Measurements from ENCODE around the gene SEMA4D.

Gene SEMA4D

DNA sequence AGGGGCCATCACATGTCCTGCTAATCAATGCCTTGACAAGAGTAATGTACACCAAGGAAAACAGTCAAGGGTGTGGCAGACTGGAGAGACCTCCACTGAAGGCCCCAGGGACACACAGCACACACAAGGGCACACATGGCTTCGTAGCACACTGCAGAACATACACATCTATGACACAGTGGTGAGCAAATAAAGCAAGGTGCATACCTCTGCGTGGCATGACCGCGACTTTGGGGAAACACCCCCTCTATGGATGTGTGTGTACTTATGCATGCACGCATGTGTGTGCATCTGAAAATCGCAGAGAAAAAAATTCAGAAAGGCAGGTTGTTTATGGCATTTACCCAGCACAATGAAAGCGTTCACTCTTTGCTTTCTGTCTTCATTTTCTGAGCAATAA is 20.5 kb downstream of the SEMA4D start:
- no peak overlapping the region for H3K4me2 ChIP-seq (ENCODE audit: insufficient read depth, low read length, poor library complexity, severe bottlenecking)
- H2AFZ ChIP-seq (ENCODE audit: low read length): no peak overlapping the region
- H3K4me1 ChIP-seq (ENCODE audit: control insufficient read depth in 2 of 2, insufficient read depth in 1 of 2, low read depth in 1 of 2, low read length in 2 of 2): peaks cover 0 to 15% of the 10 kb centered on the region in 2 donors
- no peak overlapping the region for H2BK5ac ChIP-seq (ENCODE audit: low read length)
- H3K79me1 ChIP-seq (ENCODE audit: low read depth, low read length): peaks cover 9% of the 10 kb centered on the region
- H3K27ac ChIP-seq (replicated peaks; ENCODE audit: low read length): no peak overlapping the region
- no peaks in the 10 kb centered on the region for H3K9me3 ChIP-seq (replicated peaks in 1 of 2; ENCODE audit: control insufficient read depth in 2 of 2, insufficient read depth in 1 of 2, low read depth in 1 of 2, low read length in 2 of 2)
- no peak overlapping the region for H2BK120ac ChIP-seq (ENCODE audit: low read depth, low read length)
- no peaks in the 10 kb centered on the region for H3K27me3 ChIP-seq (ENCODE audit: control insufficient read depth in 3 of 3, insufficient read depth in 3 of 3, low read depth in 1 of 3, low read length in 3 of 3)
- no peak overlapping the region for H4K8ac ChIP-seq (ENCODE audit: low read depth, low read length)
- WGBS, 2 donors (ENCODE audit: extremely low coverage in 2 of 2, insufficient read length in 2 of 2, insufficient replicate concordance in 1 of 2): no CpG with 5 or more reads among the region's 7 CpGs
- no peak overlapping the region for H4K91ac ChIP-seq (ENCODE audit: low read depth, low read length, poor library complexity)
- H3K14ac ChIP-seq (ENCODE audit: low read length): no peak overlapping the region
- H2BK15ac ChIP-seq (ENCODE audit: low read length): no peak overlapping the region
- no peak overlapping the region for H2BK12ac ChIP-seq (ENCODE audit: low read length)
- no peak for DNase-seq (ENCODE audit: low spot score)
- no peak overlapping the region for H3K4ac ChIP-seq (ENCODE audit: low read length)
- no peak overlapping the region for H3K18ac ChIP-seq (ENCODE audit: low read length)
- no peak overlapping the region for H3K23ac ChIP-seq (ENCODE audit: low read depth, low read length, poor library complexity)
- no peak overlapping the region for H2AK5ac ChIP-seq (ENCODE audit: low read depth, low read length)
- H3K36me3 ChIP-seq (replicated peaks in 1 of 2; ENCODE audit: control insufficient read depth in 2 of 2, insufficient read depth in 2 of 2, low read length in 2 of 2): no peaks in the 10 kb centered on the region
- H3K4me3 ChIP-seq (ENCODE audit: low read length in 2 of 2): no peak overlapping the region
- H3K9ac ChIP-seq (ENCODE audit: low read depth, low read length, poor library complexity): no peak overlapping the region

DNA sequence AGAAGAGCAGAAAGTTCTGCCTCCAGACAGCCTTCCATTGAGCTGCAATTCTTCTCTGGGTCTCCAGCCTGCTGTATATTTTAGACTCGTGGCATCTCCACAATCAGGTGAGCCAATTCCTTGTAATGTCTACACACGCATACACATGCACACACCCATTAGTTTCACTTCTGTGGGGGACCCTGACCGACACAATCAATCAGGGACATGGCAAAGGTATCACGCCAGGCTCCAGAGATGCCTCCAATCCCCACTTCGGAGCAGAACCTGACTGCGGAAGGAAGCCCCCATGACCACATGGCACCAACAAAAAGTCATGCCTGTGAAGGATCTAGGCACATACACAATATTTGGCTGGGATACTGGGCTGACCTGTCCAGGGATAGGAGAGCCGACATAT is 21.4 kb downstream of the SEMA4D start:
- H2BK5ac ChIP-seq (ENCODE audit: low read length): no peak overlapping the region
- H4K91ac ChIP-seq (ENCODE audit: low read depth, low read length, poor library complexity): no peak overlapping the region
- no peak overlapping the region for H3K18ac ChIP-seq (ENCODE audit: low read length)
- H2AK5ac ChIP-seq (ENCODE audit: low read depth, low read length): no peak overlapping the region
- no peak overlapping the region for H3K9ac ChIP-seq (ENCODE audit: low read depth, low read length, poor library complexity)
- no peak overlapping the region for H2BK120ac ChIP-seq (ENCODE audit: low read depth, low read length)
- H3K27me3 ChIP-seq (ENCODE audit: control insufficient read depth in 3 of 3, insufficient read depth in 3 of 3, low read depth in 1 of 3, low read length in 3 of 3): no peaks in the 10 kb centered on the region
- H3K36me3 ChIP-seq (replicated peaks in 1 of 2; ENCODE audit: control insufficient read depth in 2 of 2, insufficient read depth in 2 of 2, low read length in 2 of 2): no peaks in the 10 kb centered on the region
- H3K79me1 ChIP-seq (ENCODE audit: low read depth, low read length): peaks cover 9% of the 10 kb centered on the region
- H2BK12ac ChIP-seq (ENCODE audit: low read length): no peak overlapping the region
- no peak overlapping the region for H3K4ac ChIP-seq (ENCODE audit: low read length)
- no peak overlapping the region for H3K23ac ChIP-seq (ENCODE audit: low read depth, low read length, poor library complexity)
- no peak overlapping the region for H3K14ac ChIP-seq (ENCODE audit: low read length)
- no peak for DNase-seq (ENCODE audit: low spot score)
- H2AFZ ChIP-seq (ENCODE audit: low read length): no peak overlapping the region
- H3K4me3 ChIP-seq (ENCODE audit: low read length in 2 of 2): no peak overlapping the region
- no peak overlapping the region for H3K4me2 ChIP-seq (ENCODE audit: insufficient read depth, low read length, poor library complexity, severe bottlenecking)
- H2BK15ac ChIP-seq (ENCODE audit: low read length): no peak overlapping the region
- no peaks in the 10 kb centered on the region for H3K9me3 ChIP-seq (replicated peaks in 1 of 2; ENCODE audit: control insufficient read depth in 2 of 2, insufficient read depth in 1 of 2, low read depth in 1 of 2, low read length in 2 of 2)
- H4K8ac ChIP-seq (ENCODE audit: low read depth, low read length): no peak overlapping the region
- H3K4me1 ChIP-seq (ENCODE audit: control insufficient read depth in 2 of 2, insufficient read depth in 1 of 2, low read depth in 1 of 2, low read length in 2 of 2): peaks cover 0 to 11% of the 10 kb centered on the region in 2 donors
- H3K27ac ChIP-seq (replicated peaks; ENCODE audit: low read length): no peak overlapping the region
- no CpG with 5 or more reads among the region's 7 CpGs for WGBS, 2 donors (ENCODE audit: extremely low coverage in 2 of 2, insufficient read length in 2 of 2, insufficient replicate concordance in 1 of 2)

DNA sequence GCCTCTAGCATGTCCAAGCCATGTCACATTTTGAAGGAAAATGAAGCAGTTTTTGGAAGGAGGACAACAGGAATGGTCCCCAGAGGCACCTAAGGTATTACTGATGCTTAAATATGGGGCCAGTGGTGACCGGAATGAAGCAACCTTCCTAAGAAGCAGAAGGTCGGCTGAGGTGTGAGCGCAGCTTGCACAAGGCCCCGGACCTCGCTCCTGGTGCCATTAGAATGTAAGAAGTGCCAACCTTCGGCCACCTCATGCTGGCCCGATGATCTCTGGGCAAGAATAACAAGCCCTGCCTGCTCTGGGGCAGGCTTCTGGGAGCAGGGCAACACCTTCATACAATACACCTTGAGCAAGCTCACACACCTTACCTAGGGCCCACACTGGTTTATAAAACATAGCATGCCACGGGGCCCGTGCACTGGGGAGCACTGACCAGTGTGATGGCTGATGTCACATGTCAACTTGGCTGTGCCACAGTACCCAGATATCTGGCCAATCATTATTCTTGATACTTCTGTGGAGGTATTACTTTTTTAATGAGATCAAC is 21.9 kb downstream of the SEMA4D start:
- H3K23ac ChIP-seq (ENCODE audit: low read depth, low read length, poor library complexity): no peak overlapping the region
- no peak overlapping the region for H4K8ac ChIP-seq (ENCODE audit: low read depth, low read length)
- no peak overlapping the region for H2BK5ac ChIP-seq (ENCODE audit: low read length)
- H3K4me1 ChIP-seq (ENCODE audit: control insufficient read depth in 2 of 2, insufficient read depth in 1 of 2, low read depth in 1 of 2, low read length in 2 of 2): peaks cover 0 to 11% of the 10 kb centered on the region in 2 donors
- no peak for DNase-seq (ENCODE audit: low spot score)
- H3K9me3 ChIP-seq (replicated peaks in 1 of 2; ENCODE audit: control insufficient read depth in 2 of 2, insufficient read depth in 1 of 2, low read depth in 1 of 2, low read length in 2 of 2): no peaks in the 10 kb centered on the region
- no peak overlapping the region for H3K4ac ChIP-seq (ENCODE audit: low read length)
- H3K4me2 ChIP-seq (ENCODE audit: insufficient read depth, low read length, poor library complexity, severe bottlenecking): no peak overlapping the region
- no peak overlapping the region for H2BK15ac ChIP-seq (ENCODE audit: low read length)
- H4K91ac ChIP-seq (ENCODE audit: low read depth, low read length, poor library complexity): no peak overlapping the region
- H2AK5ac ChIP-seq (ENCODE audit: low read depth, low read length): no peak overlapping the region
- H3K36me3 ChIP-seq (replicated peaks in 1 of 2; ENCODE audit: control insufficient read depth in 2 of 2, insufficient read depth in 2 of 2, low read length in 2 of 2): no peaks in the 10 kb centered on the region
- no peak overlapping the region for H3K9ac ChIP-seq (ENCODE audit: low read depth, low read length, poor library complexity)
- H3K27me3 ChIP-seq (ENCODE audit: control insufficient read depth in 3 of 3, insufficient read depth in 3 of 3, low read depth in 1 of 3, low read length in 3 of 3): no peaks in the 10 kb centered on the region
- H3K79me1 ChIP-seq (ENCODE audit: low read depth, low read length): peaks cover 8% of the 10 kb centered on the region
- no peak overlapping the region for H2AFZ ChIP-seq (ENCODE audit: low read length)
- no peak overlapping the region for H3K18ac ChIP-seq (ENCODE audit: low read length)
- WGBS, 2 donors (ENCODE audit: extremely low coverage in 2 of 2, insufficient read length in 2 of 2, insufficient replicate concordance in 1 of 2): no CpG with 5 or more reads among the region's 9 CpGs
- H3K14ac ChIP-seq (ENCODE audit: low read length): no peak overlapping the region
- H2BK120ac ChIP-seq (ENCODE audit: low read depth, low read length): no peak overlapping the region
- H3K27ac ChIP-seq (replicated peaks; ENCODE audit: low read length): no peak overlapping the region
- no peak overlapping the region for H2BK12ac ChIP-seq (ENCODE audit: low read length)
- no peak overlapping the region for H3K4me3 ChIP-seq (ENCODE audit: low read length in 2 of 2)

DNA sequence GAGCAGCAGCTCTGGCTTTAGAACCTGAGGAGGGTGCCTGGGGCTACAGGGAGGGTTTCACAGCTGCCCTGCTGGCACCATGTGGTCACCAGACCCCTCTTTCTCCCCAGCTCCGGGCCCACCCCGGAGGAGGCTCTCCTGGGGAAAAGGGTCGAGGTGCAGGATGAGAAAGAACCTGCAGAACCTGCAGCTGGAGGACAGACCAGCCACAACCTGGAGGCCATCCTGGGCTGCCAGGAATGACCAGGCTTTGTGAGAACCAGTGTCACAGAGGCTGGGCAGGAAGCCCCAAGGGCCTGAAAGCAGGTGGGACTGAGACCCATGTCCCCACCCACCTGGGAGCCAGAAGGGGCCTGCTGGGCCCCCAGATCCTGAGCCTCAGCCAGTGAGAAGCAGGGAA is 23.0 kb downstream of the SEMA4D start:
- Histone ChIP-seq H3K4me1 (ENCODE audit: control insufficient read depth in 2 of 2, insufficient read depth in 1 of 2, low read depth in 1 of 2, low read length in 2 of 2) (peaks cover 0 to 14% of the 10 kb centered on the region in 2 donors), H3K27ac (replicated peaks; ENCODE audit: low read length) (no peak overlapping the region), H2AK5ac (ENCODE audit: low read depth, low read length) (no peak overlapping the region), H3K4ac (ENCODE audit: low read length) (no peak overlapping the region), H3K79me1 (ENCODE audit: low read depth, low read length) (peaks cover 6% of the 10 kb centered on the region), H3K27me3 (ENCODE audit: control insufficient read depth in 3 of 3, insufficient read depth in 3 of 3, low read depth in 1 of 3, low read length in 3 of 3) (no peaks in the 10 kb centered on the region), H3K4me2 (ENCODE audit: insufficient read depth, low read length, poor library complexity, severe bottlenecking) (no peak overlapping the region), H3K36me3 (replicated peaks in 1 of 2; ENCODE audit: control insufficient read depth in 2 of 2, insufficient read depth in 2 of 2, low read length in 2 of 2) (no peaks in the 10 kb centered on the region), H3K23ac (ENCODE audit: low read depth, low read length, poor library complexity) (no peak overlapping the region), H3K4me3 (ENCODE audit: low read length in 2 of 2) (no peak overlapping the region), H3K18ac (ENCODE audit: low read length) (no peak overlapping the region), H4K8ac (ENCODE audit: low read depth, low read length) (no peak overlapping the region), H2BK15ac (ENCODE audit: low read length) (no peak overlapping the region), H3K14ac (ENCODE audit: low read length) (no peak overlapping the region), H4K91ac (ENCODE audit: low read depth, low read length, poor library complexity) (no peak overlapping the region), H2AFZ (ENCODE audit: low read length) (no peak overlapping the region), H3K9me3 (replicated peaks in 1 of 2; ENCODE audit: control insufficient read depth in 2 of 2, insufficient read depth in 1 of 2, low read depth in 1 of 2, low read length in 2 of 2) (no peaks in the 10 kb centered on the region), H2BK12ac (ENCODE audit: low read length) (no peak overlapping the region), H3K9ac (ENCODE audit: low read depth, low read length, poor library complexity) (no peak overlapping the region), H2BK5ac (ENCODE audit: low read length) (no peak overlapping the region), H2BK120ac (ENCODE audit: low read depth, low read length) (no peak overlapping the region)
- WGBS, 2 donors (ENCODE audit: extremely low coverage in 2 of 2, insufficient read length in 2 of 2, insufficient replicate concordance in 1 of 2): no CpG with 5 or more reads among the region's 3 CpGs
- no peak for DNase-seq (ENCODE audit: low spot score)

Measured in neuronal stem cell (in vitro differentiated cells).